Prostate gland (tissue), 2 donors: ENCODE results near the gene BACH1.

Experiments used
- CTCF ChIP-seq, 4 experiments: fragments of 200-600 bp in 2 of 4; fragments of 450-650 bp in 2 of 4; sonication (generic) in 2 of 4; IDR thresholded peaks; 1 replicate in 3 of 4; 2 replicates in 1 of 4; pipeline ENCODE4 v1.5.1; 2016 to 2019; ENCODE audit warnings: antibody characterized with exemption in 4 of 4, mild to moderate bottlenecking in 2 of 4, moderate library complexity in 2 of 4
- POLR2A ChIP-seq: fragments of 450-650 bp; IDR thresholded peaks from one replicate; pipeline ENCODE4 v1.6.1; 2016; ENCODE audit warnings: antibody characterized with exemption, mild to moderate bottlenecking

GRCh38 chr21:29323189-29323588 lies 24.5 kb downstream of the BACH1 start:
- no peak for TF ChIP-seq CTCF (IDR thresholded peaks at IDR 0.05)
- no peak for TF ChIP-seq POLR2A
